Measurements from ENCODE around the gene PAK6. TPM values are rescaled to one million over a fixed set of nuclear protein-coding genes. Genes with fewer than 3 reads are reported as not detected.

Gene PAK6
- total RNA-seq, 1 experiment from 2014 or later, result 30.4 TPM

DNA sequence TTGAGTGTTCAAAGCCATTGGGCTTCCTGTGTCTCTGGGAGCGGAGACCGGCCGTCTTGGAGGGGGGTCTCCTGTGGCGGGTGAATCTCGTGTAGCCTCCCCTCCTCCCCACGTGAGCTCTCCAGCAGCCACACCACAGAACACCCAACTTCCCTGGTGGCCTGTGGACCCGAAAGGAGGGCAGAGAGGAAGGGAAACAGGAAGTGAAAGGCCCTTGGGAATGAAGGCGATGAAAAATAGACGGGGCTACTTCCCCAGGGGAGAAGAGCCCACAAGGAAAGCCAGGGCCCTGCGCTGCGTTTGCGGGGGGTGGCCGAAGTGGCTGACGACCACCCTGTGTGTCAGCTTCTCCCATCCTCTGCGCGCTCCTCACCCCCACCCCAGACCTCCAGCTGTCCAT is 38.6 kb downstream of the PAK6 start:
- Histone ChIP-seq H3K27me3 (ENCODE audit: low read length) (no peaks in the 10 kb centered on the region), H2AFZ (ENCODE audit: low read length) (no peak overlapping the region), H3K4me1 (ENCODE audit: insufficient read depth, low read length) (no peaks in the 10 kb centered on the region), H3K79me2 (ENCODE audit: low read length) (no peaks in the 10 kb centered on the region), H3K36me3 (ENCODE audit: low read depth, low read length) (peaks cover 6% of the 10 kb centered on the region; the same call in 1 of the 2 replicates), H3K9ac (ENCODE audit: low read length) (no peak overlapping the region), H3K4me3 (ENCODE audit: low read length) (no peak overlapping the region), H3K9me3 (ENCODE audit: low read length) (no peaks in the 10 kb centered on the region), H3F3A (ENCODE audit: low read length, unreplicated experiment) (no peaks in the 10 kb centered on the region), H3K9me2 (replicated peaks; ENCODE audit: low read length) (no peaks in the 10 kb centered on the region), H3K27ac (ENCODE audit: low read length) (no peak overlapping the region), H4K20me1 (ENCODE audit: low read length) (no peaks in the 10 kb centered on the region), H3K4me2 (ENCODE audit: low read length) (no peak overlapping the region)
- ATAC-seq, result no peak
- intact Hi-C loops (cut with micrococcal nuclease), result no loop called here
- no peak for TF ChIP-seq EZH2 (IDR thresholded peaks at IDR 0.05; ENCODE audit: low read length, unreplicated experiment)
- no peak for TF ChIP-seq EZH2phosphoT487 (IDR thresholded peaks at IDR 0.05; ENCODE audit: borderline replicate concordance, low read length)
- no peak for TF ChIP-seq CTCF (conservative IDR thresholded peaks at IDR 0.05; ENCODE audit: low read depth, low read length)
- no peak for DNase-seq
- POLR2A ChIA-PET (ENCODE audit: unreplicated experiment), result no interaction called here
- CTCF ChIA-PET, result no interaction called here
- BruUV-seq (replicated peaks), result no TSS peak

GRCh38 chr15:40278026-40278425 is 39.2 kb downstream of the PAK6 start:
- no peaks in the 10 kb centered on the region for H3K9me3 ChIP-seq (ENCODE audit: low read length)
- H3K9ac ChIP-seq (ENCODE audit: low read length), result no peak overlapping the region
- no peaks in the 10 kb centered on the region for H3K9me2 ChIP-seq (replicated peaks; ENCODE audit: low read length)
- no TSS peak for BruUV-seq (replicated peaks)
- H3K79me2 ChIP-seq (ENCODE audit: low read length), result no peaks in the 10 kb centered on the region
- no peak for ATAC-seq
- H3K4me2 ChIP-seq (ENCODE audit: low read length), result no peak overlapping the region
- DNase-seq, result no peak
- ChIA-PET CTCF (interaction anchor here (1.3 to 1.7 kb wide), 2 partner anchors 11 to 61 kb away, joined by 8 to 11 read pairs; no protein-coding TSS in a partner anchor), POLR2A (ENCODE audit: unreplicated experiment) (no interaction called here)
- H3F3A ChIP-seq (ENCODE audit: low read length, unreplicated experiment), result no peaks in the 10 kb centered on the region
- intact Hi-C loops (cut with micrococcal nuclease), result no loop called here
- H3K27me3 ChIP-seq (ENCODE audit: low read length), result no peaks in the 10 kb centered on the region
- TF ChIP-seq EZH2 (IDR thresholded peaks at IDR 0.05; ENCODE audit: low read length, unreplicated experiment) (no peak), EZH2phosphoT487 (IDR thresholded peaks at IDR 0.05; ENCODE audit: borderline replicate concordance, low read length) (no peak)
- peaks cover 5% of the 10 kb centered on the region; the same call in 1 of the 2 replicates for H3K36me3 ChIP-seq (ENCODE audit: low read depth, low read length)
- no peaks in the 10 kb centered on the region for H4K20me1 ChIP-seq (ENCODE audit: low read length)
- no peaks in the 10 kb centered on the region for H3K4me1 ChIP-seq (ENCODE audit: insufficient read depth, low read length)
- no peak overlapping the region for H2AFZ ChIP-seq (ENCODE audit: low read length)
- H3K27ac ChIP-seq (ENCODE audit: low read length), result no peak overlapping the region
- H3K4me3 ChIP-seq (ENCODE audit: low read length), result no peak overlapping the region

DNA sequence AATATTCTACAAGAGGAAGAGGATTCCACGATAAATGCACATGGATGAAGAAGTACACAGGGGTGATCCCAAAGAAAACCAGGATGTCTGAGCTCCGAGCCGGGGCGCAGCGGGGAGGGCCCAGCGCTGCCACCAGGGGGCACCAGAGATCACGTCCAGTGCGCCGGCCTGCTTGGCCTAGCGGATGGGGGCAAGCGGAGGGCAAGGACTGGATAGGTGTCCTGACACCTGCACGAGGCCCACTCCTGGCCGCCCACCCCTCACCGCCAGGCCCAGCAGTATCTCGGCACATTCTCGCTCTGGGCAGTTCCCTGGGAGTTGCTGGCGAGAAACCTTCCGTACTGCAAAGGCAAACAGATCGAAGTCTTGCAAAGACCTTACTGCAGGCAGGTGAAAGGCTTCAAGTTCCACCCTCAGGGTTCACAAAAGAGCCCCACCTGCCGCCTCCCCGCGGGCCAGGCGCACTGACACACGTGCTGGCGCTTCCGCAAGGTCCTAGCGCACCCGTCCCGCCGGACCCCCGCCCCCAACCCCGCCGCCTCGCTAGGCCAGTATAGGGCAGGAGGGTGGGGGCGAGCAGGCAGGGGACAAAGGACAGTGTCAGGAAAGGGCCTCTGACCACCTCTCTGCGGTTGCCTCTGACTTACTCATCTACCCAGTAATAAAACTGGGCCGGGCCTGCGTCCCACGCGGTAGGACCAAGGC is 40.7 kb downstream of the PAK6 start:
- Histone ChIP-seq H3K9ac (ENCODE audit: low read length) (no peak overlapping the region), H3K79me2 (ENCODE audit: low read length) (no peaks in the 10 kb centered on the region), H3K4me2 (ENCODE audit: low read length) (peak overlapping the region; percentile 17; the same call in 1 of the 2 replicates), H3K36me3 (ENCODE audit: low read depth, low read length) (peaks cover 2% of the 10 kb centered on the region; the same call in 1 of the 2 replicates), H2AFZ (ENCODE audit: low read length) (0 out of 2 replicates have a peak overlapping the region, but pooled peaks have one; percentile 33), H3K4me1 (ENCODE audit: insufficient read depth, low read length) (no peaks in the 10 kb centered on the region), H3K9me3 (ENCODE audit: low read length) (no peaks in the 10 kb centered on the region), H3F3A (ENCODE audit: low read length, unreplicated experiment) (no peaks in the 10 kb centered on the region), H3K9me2 (replicated peaks; ENCODE audit: low read length) (no peaks in the 10 kb centered on the region), H4K20me1 (ENCODE audit: low read length) (no peaks in the 10 kb centered on the region), H3K27ac (ENCODE audit: low read length) (no peak overlapping the region), H3K27me3 (ENCODE audit: low read length) (no peaks in the 10 kb centered on the region), H3K4me3 (ENCODE audit: low read length) (no peak overlapping the region)
- CTCF ChIA-PET, result interaction anchor here (0.5 to 2.5 kb wide), 19 partner anchors 11 to 613 kb away, joined by 3 to 27 read pairs (median 3); partner anchors contain the start of genes CCDC9B and PAK6
- TF ChIP-seq EZH2phosphoT487 (IDR thresholded peaks at IDR 0.05; ENCODE audit: borderline replicate concordance, low read length) (no peak), CTCF (conservative IDR thresholded peaks at IDR 0.05; ENCODE audit: low read depth, low read length) (peak; percentile 98)
- DNase-seq (peak; percentile 72), ATAC-seq (peak; percentile 63)
- intact Hi-C loops (cut with micrococcal nuclease), result loop anchor here (1.0 kb wide), 2 partner anchors 31 to 142 kb away; no protein-coding TSS in a partner anchor
- BruUV-seq (replicated peaks), result no TSS peak
- POLR2A ChIA-PET (ENCODE audit: unreplicated experiment), result interaction anchor here (0.5 kb wide), 1 partner anchor 31 kb away, joined by 4 read pairs; no protein-coding TSS in a partner anchor
